Liver (tissue), 9 donors: ENCODE results near the gene S100G. TPM values are rescaled to one million over a fixed set of nuclear protein-coding genes. Genes with fewer than 3 reads are reported as not detected.

Source experiments
- DNase-seq: peaks from one replicate; pipeline ENCODE4 v3.0.0-alpha.2; 2017; ENCODE audit warnings: low spot score
- H3K27ac ChIP-seq, 2 donors: one replicate each; pipeline ENCODE4 v1.7.0; 2013; ENCODE audit warnings: inconsistent platforms in 2 of 2, low read length in 2 of 2, control low read depth in 1 of 2, low read depth in 1 of 2, mild to moderate bottlenecking in 1 of 2
- H3K27me3 ChIP-seq, 4 donors: one replicate each; pipeline versions ENCODE4 v1.6.1 to v1.7.0; 2013; ENCODE audit warnings: low read length in 3 of 4, inconsistent platforms in 1 of 4, mild to moderate bottlenecking in 1 of 4, moderate library complexity in 1 of 4; ENCODE audit not compliant: control insufficient read depth in 4 of 4, insufficient read depth in 4 of 4
- H3K36me3 ChIP-seq, 4 donors: one replicate each; pipeline versions ENCODE4 v1.6.1 to v1.7.0; 2013; ENCODE audit warnings: low read length in 3 of 4, mild to moderate bottlenecking in 3 of 4, low read depth in 1 of 4, moderate library complexity in 1 of 4; ENCODE audit not compliant: control insufficient read depth in 4 of 4, insufficient read depth in 3 of 4
- H3K4me1 ChIP-seq, 4 donors: one replicate each; pipeline versions ENCODE4 v1.6.1 to v1.7.0; 2013; ENCODE audit warnings: low read length in 3 of 4, mild to moderate bottlenecking in 3 of 4, moderate library complexity in 1 of 4; ENCODE audit not compliant: control insufficient read depth in 4 of 4, insufficient read depth in 4 of 4
- H3K4me3 ChIP-seq, 3 donors: one replicate each; pipeline versions ENCODE4 v1.6.1 to v1.7.0; 2013; ENCODE audit warnings: low read length in 3 of 3, control low read depth in 1 of 3, low read depth in 1 of 3, mild to moderate bottlenecking in 1 of 3
- H3K9ac ChIP-seq, 2 donors: one replicate each; pipeline ENCODE4 v1.7.0; 2013; ENCODE audit warnings: low read length in 2 of 2, mild to moderate bottlenecking in 2 of 2, moderate library complexity in 2 of 2, control low read depth in 1 of 2, low read depth in 1 of 2
- H3K9me3 ChIP-seq, 4 donors: one replicate each; pipeline versions ENCODE4 v1.6.1 to v1.7.0; 2013; ENCODE audit warnings: low read length in 3 of 4; ENCODE audit not compliant: control insufficient read depth in 4 of 4
- ATF3 ChIP-seq: IDR thresholded peaks from 2 replicates; pipeline ENCODE4 v1.6.1; 2016; ENCODE audit warnings: antibody characterized with exemption
- CTCF ChIP-seq: fragments of 150-350 bp; IDR thresholded peaks from 2 replicates; pipeline ENCODE4 v1.5.1; 2017; ENCODE audit warnings: improper control_type of control experiment, low read depth, low read length; ENCODE audit not compliant: missing input control
- EGR1 ChIP-seq, 2 donors: IDR thresholded peaks; 2 replicates each; pipeline ENCODE4 v1.6.1; 2016 to 2018; ENCODE audit warnings: antibody characterized with exemption in 2 of 2, low read depth in 2 of 2
- FOXA1 ChIP-seq: IDR thresholded peaks from 2 replicates; pipeline ENCODE4 v1.6.1; 2016; ENCODE audit warnings: antibody characterized with exemption
- FOXA2 ChIP-seq: IDR thresholded peaks from 2 replicates; pipeline ENCODE4 v1.6.1; 2016; ENCODE audit warnings: antibody characterized with exemption
- GABPA ChIP-seq, 2 donors: IDR thresholded peaks in 1 of 2; conservative IDR thresholded peaks in 1 of 2; 2 replicates each; pipeline ENCODE4 v1.6.1; 2016; ENCODE audit warnings: antibody characterized with exemption in 2 of 2, mild to moderate bottlenecking in 1 of 2, moderate library complexity in 1 of 2
- HNF4A ChIP-seq, 2 donors: conservative IDR thresholded peaks; 2 replicates each; pipeline ENCODE4 v1.6.1; 2016; ENCODE audit warnings: antibody characterized with exemption in 2 of 2, mild to moderate bottlenecking in 2 of 2
- HNF4G ChIP-seq: IDR thresholded peaks from 2 replicates; pipeline ENCODE4 v1.6.1; 2016; ENCODE audit warnings: antibody characterized with exemption
- JUND ChIP-seq, 2 donors: IDR thresholded peaks; 2 replicates each; pipeline ENCODE4 v1.6.1; 2016; ENCODE audit warnings: antibody characterized with exemption in 2 of 2
- MAX ChIP-seq: IDR thresholded peaks from 2 replicates; pipeline ENCODE4 v1.6.1; 2016; ENCODE audit warnings: antibody characterized with exemption
- NR2F2 ChIP-seq: IDR thresholded peaks from 2 replicates; pipeline ENCODE4 v1.6.1; 2016; ENCODE audit warnings: antibody characterized with exemption
- REST ChIP-seq: IDR thresholded peaks from 2 replicates; pipeline ENCODE4 v1.6.1; 2016; ENCODE audit warnings: antibody characterized with exemption, mild to moderate bottlenecking
- SP1 ChIP-seq: IDR thresholded peaks from 2 replicates; pipeline ENCODE4 v1.6.1; 2018; ENCODE audit warnings: antibody characterized with exemption, mild to moderate bottlenecking
- YY1 ChIP-seq: IDR thresholded peaks from 2 replicates; pipeline ENCODE4 v1.6.1; 2016; ENCODE audit warnings: antibody characterized with exemption, mild to moderate bottlenecking
- ZBTB33 ChIP-seq: IDR thresholded peaks from 2 replicates; pipeline ENCODE4 v1.6.1; 2016; ENCODE audit warnings: antibody characterized with exemption
- WGBS: extraction: QIAGEN DNeasy Blood & Tissue Kit; methylation state at CpG from one replicate; pipeline ENCODE4 v1.1.7; 2013; 5-methylcytosine and 5-hydroxymethylcytosine counted together
- polyA plus RNA-seq, 2 donors: library from polyadenylated mRNA; stranded (reverse) in 1 of 2; unstranded in 1 of 2; fragments of 200-250 nt in 1 of 2; fragments of >200 nt in 1 of 2; fragmentation: Nextera tagmentation in 1 of 2; extraction: Ambion mirVana in 1 of 2; gene quantifications; one replicate each; pipeline versions ENCODE4 v1.2.1 to v1.2.3, GENCODE V29; 2013 to 2015
- total RNA-seq, 2 donors: library from RNA; depleted of rRNA; stranded (reverse); fragments of >200 nt; gene quantifications; one replicate each; pipeline ENCODE4 v1.2.3, GENCODE V29; 2014
- donor health status: healthy.
- donor health status: healthy.
- donor health status: healthy.
- donor health status: healthy.
- donor health status: healthy.

S100G gene
- total and polyA plus RNA-seq, 4 donors: not detected

- H3K4me1 ChIP-seq: no peaks in the 10 kb centered on the region
- no peak overlapping the region for H3K4me3 ChIP-seq
- H3K9ac ChIP-seq: no peak overlapping the region
- H3K9me3 ChIP-seq: no peaks in the 10 kb centered on the region
- TF ChIP-seq REST (no peak), HNF4G (no peak), GABPA (IDR thresholded peaks at IDR 0.05 in 1 of 2, conservative IDR thresholded peaks at IDR 0.05 in 1 of 2) (no peak), ATF3 (no peak), FOXA1 (no peak), YY1 (no peak), ZBTB33 (no peak), CTCF (no peak), NR2F2 (no peak), EGR1 (IDR thresholded peaks at IDR 0.05; ENCODE audit: low read depth in 2 of 2) (no peak), FOXA2 (no peak), SP1 (no peak), MAX (no peak), HNF4A (conservative IDR thresholded peaks at IDR 0.05) (no peak), JUND (IDR thresholded peaks at IDR 0.05) (no peak)
- no peak for DNase-seq
- peaks cover 0 to 2% (median 0%) of the 10 kb centered on the region in 4 donors for H3K36me3 ChIP-seq
- WGBS: 98% methylated on average over 3 of the region's 3 CpGs
- H3K27ac ChIP-seq: no peak overlapping the region
- no peaks in the 10 kb centered on the region for H3K27me3 ChIP-seq
Measured at GRCh38 chrX:16635596-16635995, 14.4 kb upstream of the S100G start.

GRCh38 chrX:16638533-16638932, 11.4 kb upstream of the S100G start:
- Histone ChIP-seq H3K4me1 (no peaks in the 10 kb centered on the region), H3K9me3 (no peaks in the 10 kb centered on the region), H3K9ac (no peak overlapping the region), H3K36me3 (peaks cover 0 to 2% (median under 1%) of the 10 kb centered on the region in 4 donors), H3K27me3 (no peaks in the 10 kb centered on the region), H3K27ac (no peak overlapping the region), H3K4me3 (no peak overlapping the region)
- DNase-seq: no peak
- TF ChIP-seq CTCF: no peak
- 97% methylated on average over 7 of the region's 7 CpGs for WGBS
